HepG2 (cell line): ENCODE data around the gene CRISPLD2. TPM values are rescaled to one million over a fixed set of nuclear protein-coding genes. Genes with fewer than 3 reads are reported as not detected.

ENCODE experiments used
- AKAP8 ChIP-seq: sonication (generic); formaldehyde crosslinking; IDR thresholded peaks from 2 replicates; pipeline ENCODE4 v1.5.1; 2020; ENCODE audit warnings: mild to moderate bottlenecking, missing genetic modification reagents
- ATRX ChIP-seq: sonication (generic); formaldehyde crosslinking; IDR thresholded peaks from 2 replicates; pipeline ENCODE4 v1.4.0; 2020; ENCODE audit warnings: missing genetic modification reagents, borderline replicate concordance
- CBFB ChIP-seq: sonication (generic); formaldehyde crosslinking; IDR thresholded peaks from 2 replicates; pipeline ENCODE4 v1.4.0; 2020; ENCODE audit warnings: missing genetic modification reagents
- GLI4 ChIP-seq: sonication (generic); formaldehyde crosslinking; IDR thresholded peaks from 2 replicates; pipeline ENCODE4 v1.5.1; 2020; ENCODE audit warnings: missing genetic modification reagents, mild to moderate bottlenecking, moderate library complexity, borderline replicate concordance
- MIER3 ChIP-seq: IDR thresholded peaks from 2 replicates; pipeline ENCODE4 v1.6.1; 2016; ENCODE audit warnings: missing compliant biosample characterization, borderline replicate concordance
- NFATC3 ChIP-seq: sonication (generic); formaldehyde crosslinking; IDR thresholded peaks from 2 replicates; pipeline ENCODE4 v1.5.1; 2020; ENCODE audit warnings: mild to moderate bottlenecking, missing genetic modification reagents
- NFIB ChIP-seq: sonication (generic); formaldehyde crosslinking; IDR thresholded peaks from 2 replicates; pipeline ENCODE4 v1.9.0; 2021; ENCODE audit warnings: missing genetic modification reagents, mild to moderate bottlenecking, borderline replicate concordance
- PHF21A ChIP-seq: sonication (generic); formaldehyde crosslinking; IDR thresholded peaks from 2 replicates; pipeline ENCODE4 v1.5.0; 2020; ENCODE audit warnings: mild to moderate bottlenecking, missing genetic modification reagents
- PHF8 ChIP-seq: sonication (generic); formaldehyde crosslinking; IDR thresholded peaks from 2 replicates; pipeline ENCODE4 v1.5.0; 2020; ENCODE audit warnings: missing genetic modification reagents
- POLR2AphosphoS5 ChIP-seq: IDR thresholded peaks from 2 replicates; pipeline ENCODE4 v1.6.1; 2012; ENCODE audit warnings: low read depth, low read length
- PPARG ChIP-seq: conservative IDR thresholded peaks from 2 replicates; pipeline ENCODE4 v1.6.1; 2016; ENCODE audit warnings: missing biosample characterization, missing genetic modification reagents
- REPIN1 ChIP-seq: sonication (generic); formaldehyde crosslinking; IDR thresholded peaks from 2 replicates; pipeline ENCODE4 v1.8.0; 2022; ENCODE audit warnings: missing genetic modification reagents, low read depth, mild to moderate bottlenecking, borderline replicate concordance
- SP1 ChIP-seq, 2 experiments: fragments of 450-650 bp in 1 of 2; sonication (generic) in 1 of 2; formaldehyde crosslinking in 1 of 2; IDR thresholded peaks; 2 replicates each; pipeline versions ENCODE4 v1.4.0 to v1.6.1; 2016 to 2020; ENCODE audit warnings: missing genetic modification reagents in 1 of 2
- ZNF17 ChIP-seq: sonication (generic); formaldehyde crosslinking; IDR thresholded peaks from 2 replicates; pipeline ENCODE4 v1.5.0; 2020; ENCODE audit warnings: mild to moderate bottlenecking, missing genetic modification reagents
- ZNF460 ChIP-seq: sonication (generic); formaldehyde crosslinking; IDR thresholded peaks from 2 replicates; pipeline ENCODE4 v1.5.1; 2020; ENCODE audit warnings: missing genetic modification reagents, mild to moderate bottlenecking, borderline replicate concordance
- ZNF468 ChIP-seq: sonication (generic); formaldehyde crosslinking; IDR thresholded peaks from 2 replicates; pipeline ENCODE4 v1.8.0; 2022; ENCODE audit warnings: mild to moderate bottlenecking, moderate library complexity, missing genetic modification reagents
- ZNF484 ChIP-seq: sonication (generic); formaldehyde crosslinking; IDR thresholded peaks from 2 replicates; pipeline ENCODE4 v1.5.1; 2020; ENCODE audit warnings: mild to moderate bottlenecking, low read depth, missing genetic modification reagents, borderline replicate concordance
- ZNF629 ChIP-seq: sonication (generic); formaldehyde crosslinking; conservative IDR thresholded peaks from 2 replicates; pipeline ENCODE4 v1.5.0; 2020; ENCODE audit warnings: missing genetic modification reagents
- ZNF720 ChIP-seq: sonication (generic); formaldehyde crosslinking; IDR thresholded peaks from 2 replicates; pipeline ENCODE4 v1.4.0; 2020; ENCODE audit warnings: missing genetic modification reagents
- ZNF766 ChIP-seq: sonication (generic); formaldehyde crosslinking; IDR thresholded peaks from 2 replicates; pipeline ENCODE4 v1.5.0; 2020; ENCODE audit warnings: missing genetic modification reagents, borderline replicate concordance
- polyA plus RNA-seq, 8 experiments: library from polyadenylated mRNA; depleted of rRNA in 3 of 8; stranded (reverse) in 7 of 8; unstranded in 1 of 8; fragments of >200 nt; fragmentation: Illumina TruSeq in 4 of 8; extraction: Trizol in 4 of 8; gene quantifications; 2 replicates each; pipeline versions ENCODE4 v1.2.1 to v1.2.3, GENCODE V29; 2011 to 2016; ENCODE audit warnings: low read depth in 4 of 8, missing spikeins in 1 of 8, mixed read lengths in 1 of 8; ENCODE audit not compliant: insufficient read depth in 1 of 8
- total RNA-seq, 5 experiments: library from RNA; depleted of rRNA; stranded (reverse); fragments of >200 nt; fragmentation: Illumina TruSeq; extraction: Trizol; gene quantifications; 2 replicates each; pipeline ENCODE4 v1.2.3, GENCODE V29; 2016; ENCODE audit warnings: low read depth in 1 of 5
- TF ChIP-seq, protein P1 (sequence below): sonication (generic); formaldehyde crosslinking; IDR thresholded peaks from 2 replicates; pipeline ENCODE4 v1.8.1; 2022; ENCODE audit warnings: mild to moderate bottlenecking, missing genetic modification reagents
- TF ChIP-seq, protein P2 (sequence below): sonication (generic); formaldehyde crosslinking; IDR thresholded peaks from 2 replicates; pipeline ENCODE4 v1.8.1; 2023; ENCODE audit warnings: mild to moderate bottlenecking, missing genetic modification reagents

CRISPLD2 gene
- total and polyA plus RNA-seq, 2 of the 13 experiments (the other 11 are each of a cell fraction or from before 2014, with no cell fraction given) = 0.04 to 0.31 TPM

GRCh38 chr16:84851192-84852127 lies 31.7 kb downstream of the CRISPLD2 start (continued):
- TF ChIP-seq ZNF468 (CRISPR knock-in tag) (no peak), CBFB (CRISPR knock-in tag) (0 out of 2 replicates have a peak, but pooled peaks have one; percentile 56), GLI4 (CRISPR knock-in tag) (no peak), ZNF720 (CRISPR knock-in tag) (no peak), ZNF766 (CRISPR knock-in tag) (no peak), ZNF629 (CRISPR knock-in tag) (no peak), POLR2AphosphoS5 (no peak), PPARG (peak; percentile 97), ZNF17 (CRISPR knock-in tag) (no peak), NFATC3 (no peak), PHF8 (no peak), ZNF484 (CRISPR knock-in tag) (no peak), AKAP8 (CRISPR knock-in tag) (no peak), REPIN1 (no peak), MIER3 (CRISPR knock-in tag) (peak; percentile 82; the same call in 1 of the 2 replicates), ZNF460 (no peak), PHF21A (CRISPR knock-in tag) (peak; percentile 89), ATRX (CRISPR knock-in tag) (no peak), NFIB (CRISPR knock-in tag) (no peak), SP1 (IDR thresholded peaks at IDR 0.05) (no peak), SP1 (CRISPR knock-in tag; IDR thresholded peaks at IDR 0.05) (no peak)
- TF ChIP-seq, protein P1, sequence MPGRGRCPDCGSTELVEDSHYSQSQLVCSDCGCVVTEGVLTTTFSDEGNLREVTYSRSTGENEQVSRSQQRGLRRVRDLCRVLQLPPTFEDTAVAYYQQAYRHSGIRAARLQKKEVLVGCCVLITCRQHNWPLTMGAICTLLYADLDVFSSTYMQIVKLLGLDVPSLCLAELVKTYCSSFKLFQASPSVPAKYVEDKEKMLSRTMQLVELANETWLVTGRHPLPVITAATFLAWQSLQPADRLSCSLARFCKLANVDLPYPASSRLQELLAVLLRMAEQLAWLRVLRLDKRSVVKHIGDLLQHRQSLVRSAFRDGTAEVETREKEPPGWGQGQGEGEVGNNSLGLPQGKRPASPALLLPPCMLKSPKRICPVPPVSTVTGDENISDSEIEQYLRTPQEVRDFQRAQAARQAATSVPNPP (CRISPR knock-in tag) = no peak
- TF ChIP-seq, protein P2, sequence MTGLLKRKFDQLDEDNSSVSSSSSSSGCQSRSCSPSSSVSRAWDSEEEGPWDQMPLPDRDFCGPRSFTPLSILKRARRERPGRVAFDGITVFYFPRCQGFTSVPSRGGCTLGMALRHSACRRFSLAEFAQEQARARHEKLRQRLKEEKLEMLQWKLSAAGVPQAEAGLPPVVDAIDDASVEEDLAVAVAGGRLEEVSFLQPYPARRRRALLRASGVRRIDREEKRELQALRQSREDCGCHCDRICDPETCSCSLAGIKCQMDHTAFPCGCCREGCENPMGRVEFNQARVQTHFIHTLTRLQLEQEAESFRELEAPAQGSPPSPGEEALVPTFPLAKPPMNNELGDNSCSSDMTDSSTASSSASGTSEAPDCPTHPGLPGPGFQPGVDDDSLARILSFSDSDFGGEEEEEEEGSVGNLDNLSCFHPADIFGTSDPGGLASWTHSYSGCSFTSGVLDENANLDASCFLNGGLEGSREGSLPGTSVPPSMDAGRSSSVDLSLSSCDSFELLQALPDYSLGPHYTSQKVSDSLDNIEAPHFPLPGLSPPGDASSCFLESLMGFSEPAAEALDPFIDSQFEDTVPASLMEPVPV (CRISPR knock-in tag) = no peak
